ENCODE measurements around the gene MTM1.
A peak's percentile ranks its signal among the peaks of the same experiment; 100 is the strongest.

Gene MTM1

GRCh38 chrX:150548684-150549083 is 19.7 kb upstream of the MTM1 start:
- peak; percentile 54 for DNase-seq (ENCODE audit: low read depth, low spot score)

GRCh38 chrX:150551963-150552362 is 16.5 kb upstream of the MTM1 start:
- DNase-seq (ENCODE audit: low read depth, low spot score), result no peak

GRCh38 chrX:150558424-150558823 is 10.0 kb upstream of the MTM1 start:
- no peak for DNase-seq (ENCODE audit: low read depth, low spot score)

GRCh38 chrX:150564838-150565237 is 3.6 kb upstream of the MTM1 start:
- DNase-seq (ENCODE audit: low read depth, low spot score), result no peak

GRCh38 chrX:150565551-150565950 is 2.9 kb upstream of the MTM1 start:
- no peak for DNase-seq (ENCODE audit: low read depth, low spot score)

- DNase-seq (ENCODE audit: low read depth, low spot score), result peak; percentile 51
Measured at GRCh38 chrX:150566734-150567182, 1.7 kb upstream of the MTM1 start.

GRCh38 chrX:150567645-150568319 is 639 bp upstream of the MTM1 start:
- no peak for DNase-seq (ENCODE audit: low read depth, low spot score)

GRCh38 chrX:150569155-150569477 is 695 bp downstream of the MTM1 start:
- DNase-seq (ENCODE audit: low read depth, low spot score), result no peak

GRCh38 chrX:150570512-150570911 is 2.1 kb downstream of the MTM1 start:
- no peak for DNase-seq (ENCODE audit: low read depth, low spot score)

- DNase-seq (ENCODE audit: low read depth, low spot score), result no peak
Measured at GRCh38 chrX:150572206-150572605, 3.8 kb downstream of the MTM1 start.

- no peak for DNase-seq (ENCODE audit: low read depth, low spot score)
Measured at GRCh38 chrX:150573106-150573505, 4.7 kb downstream of the MTM1 start.

- DNase-seq (ENCODE audit: low read depth, low spot score), result no peak
Measured at GRCh38 chrX:150573702-150574101, 5.3 kb downstream of the MTM1 start.

- no peak for DNase-seq (ENCODE audit: low read depth, low spot score)
Measured at GRCh38 chrX:150574559-150575418, 6.4 kb downstream of the MTM1 start.

- peak; percentile 46 for DNase-seq (ENCODE audit: low read depth, low spot score)
Measured at GRCh38 chrX:150575419-150575814, 7.0 kb downstream of the MTM1 start.

- DNase-seq (ENCODE audit: low read depth, low spot score), result no peak
Measured at GRCh38 chrX:150577174-150577573, 8.8 kb downstream of the MTM1 start.

- DNase-seq (ENCODE audit: low read depth, low spot score), result peak; percentile 53
Measured at GRCh38 chrX:150581093-150581775, 12.8 kb downstream of the MTM1 start.

- DNase-seq (ENCODE audit: low read depth, low spot score), result no peak
Measured at GRCh38 chrX:150582338-150582948, 14.0 kb downstream of the MTM1 start.

- DNase-seq (ENCODE audit: low read depth, low spot score), result peak; percentile 23
Measured at GRCh38 chrX:150587585-150588503, 19.4 kb downstream of the MTM1 start.

- no peak for DNase-seq (ENCODE audit: low read depth, low spot score)
Measured at GRCh38 chrX:150594584-150594983, 26.2 kb downstream of the MTM1 start.

- DNase-seq (ENCODE audit: low read depth, low spot score), result no peak
Measured at GRCh38 chrX:150599226-150599625, 30.8 kb downstream of the MTM1 start.

- DNase-seq (ENCODE audit: low read depth, low spot score), result no peak
Measured at GRCh38 chrX:150602296-150602695, 33.9 kb downstream of the MTM1 start.
